Measurements from ENCODE around the gene KIF3B. TPM values are rescaled to one million over a fixed set of nuclear protein-coding genes. Genes with fewer than 3 reads are reported as not detected.

Gene KIF3B
- total RNA-seq, 4 donors from 2014 or later = 21.4 to 29.0 (median 24.4) TPM

GRCh38 chr20:32238483-32239425 lies 38.7 kb upstream of the KIF3B start:
- H3K4me1 ChIP-seq = no peaks in the 10 kb centered on the region
- H3K36me3 ChIP-seq = peaks cover 0 to 37% of the 10 kb centered on the region in 2 donors
- H3K27ac ChIP-seq = no peak overlapping the region
- H3K4me3 ChIP-seq = no peak overlapping the region
- no peaks in the 10 kb centered on the region for H3K27me3 ChIP-seq
- TF ChIP-seq CTCF (IDR thresholded peaks at IDR 0.05) (no peak), POLR2AphosphoS5 (IDR thresholded peaks at IDR 0.05) (no peak), EP300 (IDR thresholded peaks at IDR 0.05) (no peak), POLR2A (IDR thresholded peaks at IDR 0.05) (no peak)
- no peaks in the 10 kb centered on the region for H3K9me3 ChIP-seq
- WGBS, 2 donors (ENCODE audit: low coverage in 1 of 2) = 79 to 88% methylated on average over 6 to 7 of the region's 9 CpGs
- no peak for ATAC-seq

- WGBS, 2 donors (ENCODE audit: low coverage in 1 of 2) = 0 to 13% methylated on average over 1 of the region's 1 CpG
Measured at GRCh38 chr20:32240205-32240604, 37.2 kb upstream of the KIF3B start.

GRCh38 chr20:32241807-32242206 lies 35.6 kb upstream of the KIF3B start:
- H3K27me3 ChIP-seq = no peaks in the 10 kb centered on the region
- WGBS, 2 donors (ENCODE audit: low coverage in 1 of 2) = 86 to 100% methylated on average over 1 of the region's 4 CpGs
- no peaks in the 10 kb centered on the region for H3K9me3 ChIP-seq
- H3K36me3 ChIP-seq = peaks cover 0 to 7% of the 10 kb centered on the region in 2 donors
- H3K4me3 ChIP-seq = no peak overlapping the region
- H3K27ac ChIP-seq = no peak overlapping the region
- H3K4me1 ChIP-seq = no peaks in the 10 kb centered on the region
- no peak for TF ChIP-seq EP300 (IDR thresholded peaks at IDR 0.05)
- TF ChIP-seq CTCF (IDR thresholded peaks at IDR 0.05) = no peak
- no peak for TF ChIP-seq POLR2A (IDR thresholded peaks at IDR 0.05)
- no peak for TF ChIP-seq POLR2AphosphoS5 (IDR thresholded peaks at IDR 0.05)
- ATAC-seq = no peak

More at GRCh38 chr20:32240205-32240604, 37.2 kb upstream of the KIF3B start:
- Histone ChIP-seq H3K4me3 (no peak overlapping the region), H3K27ac (no peak overlapping the region), H3K9me3 (no peaks in the 10 kb centered on the region), H3K4me1 (no peaks in the 10 kb centered on the region), H3K27me3 (no peaks in the 10 kb centered on the region), H3K36me3 (peaks cover 0 to 23% of the 10 kb centered on the region in 2 donors)
- ATAC-seq = no peak
- no peak for TF ChIP-seq CTCF (IDR thresholded peaks at IDR 0.05)
- TF ChIP-seq POLR2AphosphoS5 (IDR thresholded peaks at IDR 0.05) = no peak
- no peak for TF ChIP-seq POLR2A (IDR thresholded peaks at IDR 0.05)
- no peak for TF ChIP-seq EP300 (IDR thresholded peaks at IDR 0.05)

- no peak for ATAC-seq
- Histone ChIP-seq H3K36me3 (no peaks in the 10 kb centered on the region), H3K9me3 (no peaks in the 10 kb centered on the region), H3K4me3 (no peak overlapping the region), H3K27me3 (no peaks in the 10 kb centered on the region), H3K4me1 (no peaks in the 10 kb centered on the region), H3K27ac (no peak overlapping the region)
- no peak for TF ChIP-seq POLR2AphosphoS5 (IDR thresholded peaks at IDR 0.05)
- no peak for TF ChIP-seq POLR2A (IDR thresholded peaks at IDR 0.05)
- TF ChIP-seq CTCF (IDR thresholded peaks at IDR 0.05) = no peak
- TF ChIP-seq EP300 (IDR thresholded peaks at IDR 0.05) = no peak
- 80 to 87% methylated on average over 3 of the region's 6 CpGs for WGBS, 2 donors (ENCODE audit: low coverage in 1 of 2)
Measured at GRCh38 chr20:32244150-32244823, 33.2 kb upstream of the KIF3B start.
